BLaER1 (cell line): Measurements from ENCODE around the gene ITGA11.

ENCODE experiments used
- H3K27ac ChIP-seq: shearing (Covaris generic); formaldehyde crosslinking; 2 replicates; pipeline ENCODE4 v1.8.1; 2022
- H3K27me3 ChIP-seq: shearing (Covaris generic); formaldehyde crosslinking; 2 replicates; pipeline ENCODE4 v1.8.1; 2022
- H3K36me3 ChIP-seq: shearing (Covaris generic); formaldehyde crosslinking; 2 replicates; pipeline ENCODE4 v1.8.1; 2022
- H3K4me1 ChIP-seq: shearing (Covaris generic); formaldehyde crosslinking; 2 replicates; pipeline ENCODE4 v1.8.1; 2022
- H3K4me2 ChIP-seq: shearing (Covaris generic); formaldehyde crosslinking; 2 replicates; pipeline ENCODE4 v1.8.1; 2022
- H3K4me3 ChIP-seq: shearing (Covaris generic); formaldehyde crosslinking; 2 replicates; pipeline ENCODE4 v1.8.1; 2022
- H3K9ac ChIP-seq: shearing (Covaris generic); formaldehyde crosslinking; 2 replicates; pipeline ENCODE4 v1.8.1; 2022
- H3K9me3 ChIP-seq: shearing (Covaris generic); formaldehyde crosslinking; 2 replicates; pipeline ENCODE4 v1.8.1; 2022
- H4K20me1 ChIP-seq: shearing (Covaris generic); formaldehyde crosslinking; 2 replicates; pipeline ENCODE4 v1.8.1; 2022
- Cebpa-rat ChIP-seq: shearing (Covaris generic); IDR thresholded peaks from 2 replicates; pipeline ENCODE4 v1.8.1; 2022

The ITGA11 gene

GRCh38 chr15:68292967-68293366, 139.0 kb downstream of the ITGA11 start:
- no peak overlapping the region for H3K9ac ChIP-seq
- H3K4me1 ChIP-seq = peaks cover under 1% of the 10 kb centered on the region; the same call in 1 of the 2 replicates
- no peak overlapping the region for H3K4me2 ChIP-seq
- H3K27ac ChIP-seq = no peak overlapping the region
- no peak for TF ChIP-seq Cebpa-rat
- H3K9me3 ChIP-seq = no peaks in the 10 kb centered on the region
- peaks cover 64% of the 10 kb centered on the region for H4K20me1 ChIP-seq
- H3K27me3 ChIP-seq = no peaks in the 10 kb centered on the region
- H3K4me3 ChIP-seq = no peak overlapping the region
- peaks cover 48% of the 10 kb centered on the region for H3K36me3 ChIP-seq

GRCh38 chr15:68292157-68292781, 139.7 kb downstream of the ITGA11 start:
- Histone ChIP-seq H3K9ac (no peak overlapping the region), H4K20me1 (peaks cover 71% of the 10 kb centered on the region), H3K4me3 (no peak overlapping the region), H3K9me3 (no peaks in the 10 kb centered on the region), H3K4me1 (no peaks in the 10 kb centered on the region), H3K4me2 (no peak overlapping the region), H3K27me3 (no peaks in the 10 kb centered on the region), H3K27ac (no peak overlapping the region), H3K36me3 (peaks cover 55% of the 10 kb centered on the region)
- no peak for TF ChIP-seq Cebpa-rat

GRCh38 chr15:68290715-68291114, 141.2 kb downstream of the ITGA11 start:
- no peaks in the 10 kb centered on the region for H3K27me3 ChIP-seq
- H3K36me3 ChIP-seq = peaks cover 54% of the 10 kb centered on the region
- no peak overlapping the region for H3K9ac ChIP-seq
- H3K4me1 ChIP-seq = no peaks in the 10 kb centered on the region
- no peak for TF ChIP-seq Cebpa-rat
- no peak overlapping the region for H3K27ac ChIP-seq
- H3K4me3 ChIP-seq = no peak overlapping the region
- no peak overlapping the region for H3K4me2 ChIP-seq
- H3K9me3 ChIP-seq = no peaks in the 10 kb centered on the region
- peaks cover 87% of the 10 kb centered on the region for H4K20me1 ChIP-seq

- Histone ChIP-seq H3K36me3 (peaks cover 59% of the 10 kb centered on the region), H3K4me2 (no peak overlapping the region), H3K9ac (no peak overlapping the region), H4K20me1 (peaks cover 87% of the 10 kb centered on the region), H3K4me1 (no peaks in the 10 kb centered on the region), H3K27ac (no peak overlapping the region), H3K4me3 (no peak overlapping the region), H3K27me3 (no peaks in the 10 kb centered on the region), H3K9me3 (peaks cover 3% of the 10 kb centered on the region)
- no peak for TF ChIP-seq Cebpa-rat
These were observed 142.2 kb downstream of the ITGA11 start for GRCh38 chr15:68289621-68290352.

GRCh38 chr15:68289057-68289456, 142.9 kb downstream of the ITGA11 start:
- Histone ChIP-seq H3K36me3 (peaks cover 65% of the 10 kb centered on the region), H3K27me3 (no peaks in the 10 kb centered on the region)

GRCh38 chr15:68286256-68286655, 145.7 kb downstream of the ITGA11 start:
- Histone ChIP-seq H3K4me3 (no peak overlapping the region), H3K4me2 (no peak overlapping the region), H3K36me3 (peaks cover 62% of the 10 kb centered on the region), H3K27me3 (no peaks in the 10 kb centered on the region), H3K9me3 (peaks cover 12% of the 10 kb centered on the region), H3K9ac (no peak overlapping the region), H3K4me1 (peaks cover 11% of the 10 kb centered on the region), H4K20me1 (peaks cover 98% of the 10 kb centered on the region), H3K27ac (no peak overlapping the region)
- no peak for TF ChIP-seq Cebpa-rat

More at GRCh38 chr15:68289057-68289456, 142.9 kb downstream of the ITGA11 start:
- no peak for TF ChIP-seq Cebpa-rat
- Histone ChIP-seq H3K9ac (no peak overlapping the region), H3K9me3 (peaks cover 9% of the 10 kb centered on the region), H3K27ac (no peak overlapping the region), H3K4me2 (no peak overlapping the region), H3K4me3 (no peak overlapping the region), H4K20me1 (peaks cover 90% of the 10 kb centered on the region), H3K4me1 (no peaks in the 10 kb centered on the region)

GRCh38 chr15:68285259-68285980, 146.5 kb downstream of the ITGA11 start:
- peaks cover 55% of the 10 kb centered on the region for H3K36me3 ChIP-seq
- H3K9ac ChIP-seq = no peak overlapping the region
- no peak overlapping the region for H3K4me3 ChIP-seq
- H3K27me3 ChIP-seq = no peaks in the 10 kb centered on the region
- H4K20me1 ChIP-seq = peaks cover 98% of the 10 kb centered on the region
- TF ChIP-seq Cebpa-rat = no peak
- no peak overlapping the region for H3K4me2 ChIP-seq
- no peak overlapping the region for H3K27ac ChIP-seq
- H3K9me3 ChIP-seq = peaks cover 12% of the 10 kb centered on the region
- H3K4me1 ChIP-seq = peaks cover 20% of the 10 kb centered on the region

GRCh38 chr15:68284616-68285258, 147.2 kb downstream of the ITGA11 start:
- no peak for TF ChIP-seq Cebpa-rat
- Histone ChIP-seq H3K4me1 (peaks cover 27% of the 10 kb centered on the region), H3K9ac (no peak overlapping the region), H3K27ac (no peak overlapping the region), H3K36me3 (peaks cover 52% of the 10 kb centered on the region), H4K20me1 (peaks cover 98% of the 10 kb centered on the region), H3K4me2 (no peak overlapping the region), H3K4me3 (no peak overlapping the region), H3K27me3 (no peaks in the 10 kb centered on the region), H3K9me3 (peaks cover 12% of the 10 kb centered on the region)

GRCh38 chr15:68283401-68283800, 148.6 kb downstream of the ITGA11 start:
- no peak overlapping the region for H3K9ac ChIP-seq
- peaks cover 42% of the 10 kb centered on the region for H3K36me3 ChIP-seq
- no peak for TF ChIP-seq Cebpa-rat
- H3K9me3 ChIP-seq = peaks cover 12% of the 10 kb centered on the region
- no peak overlapping the region for H3K4me3 ChIP-seq
- H4K20me1 ChIP-seq = peaks cover 98% of the 10 kb centered on the region
- peaks cover 34% of the 10 kb centered on the region for H3K4me1 ChIP-seq
- H3K27me3 ChIP-seq = no peaks in the 10 kb centered on the region
- no peak overlapping the region for H3K27ac ChIP-seq
- no peak overlapping the region for H3K4me2 ChIP-seq
